Effector CD4-positive, alpha-beta T cell (primary cell): ENCODE data around the gene TRIO.

ENCODE experiments used
- DNase-seq: peaks from one replicate; pipeline ENCODE4 v3.0.0-alpha.2; 2020

Gene TRIO

GRCh38 chr5:14270209-14270702 is 127.1 kb downstream of the TRIO start:
- no peak for DNase-seq

- DNase-seq, result no peak
Measured at GRCh38 chr5:14272548-14273205, 129.5 kb downstream of the TRIO start.

GRCh38 chr5:14273207-14273767 is 130.1 kb downstream of the TRIO start:
- DNase-seq, result no peak

GRCh38 chr5:14276380-14276779 is 133.2 kb downstream of the TRIO start:
- no peak for DNase-seq

GRCh38 chr5:14277385-14278320 is 134.5 kb downstream of the TRIO start:
- no peak for DNase-seq

GRCh38 chr5:14280294-14280854 is 137.2 kb downstream of the TRIO start:
- DNase-seq, result no peak

- DNase-seq, result no peak
Measured at GRCh38 chr5:14281746-14282181, 138.6 kb downstream of the TRIO start.

- DNase-seq, result no peak
Measured at GRCh38 chr5:14283139-14283538, 140.0 kb downstream of the TRIO start.

- DNase-seq, result no peak
Measured at GRCh38 chr5:14284392-14285148, 141.4 kb downstream of the TRIO start.

- DNase-seq, result no peak
Measured at GRCh38 chr5:14286007-14286406, 142.9 kb downstream of the TRIO start.

- DNase-seq, result no peak
Measured at GRCh38 chr5:14286574-14287421, 143.7 kb downstream of the TRIO start.

- DNase-seq, result no peak
Measured at GRCh38 chr5:14292766-14293658, 149.9 kb downstream of the TRIO start.

GRCh38 chr5:14295610-14296009 is 152.5 kb downstream of the TRIO start:
- DNase-seq, result no peak

GRCh38 chr5:14296533-14297331 is 153.6 kb downstream of the TRIO start:
- DNase-seq, result no peak

- no peak for DNase-seq
Measured at GRCh38 chr5:14297697-14298096, 154.6 kb downstream of the TRIO start.

- DNase-seq, result no peak
Measured at GRCh38 chr5:14298126-14298847, 155.1 kb downstream of the TRIO start.

- no peak for DNase-seq
Measured at GRCh38 chr5:14299666-14300065, 156.5 kb downstream of the TRIO start.

- no peak for DNase-seq
Measured at GRCh38 chr5:14301186-14301585, 158.0 kb downstream of the TRIO start.

- DNase-seq, result no peak
Measured at GRCh38 chr5:14302330-14302729, 159.2 kb downstream of the TRIO start.
